ENCODE measurements around the gene CKS2.

The CKS2 gene

DNA sequence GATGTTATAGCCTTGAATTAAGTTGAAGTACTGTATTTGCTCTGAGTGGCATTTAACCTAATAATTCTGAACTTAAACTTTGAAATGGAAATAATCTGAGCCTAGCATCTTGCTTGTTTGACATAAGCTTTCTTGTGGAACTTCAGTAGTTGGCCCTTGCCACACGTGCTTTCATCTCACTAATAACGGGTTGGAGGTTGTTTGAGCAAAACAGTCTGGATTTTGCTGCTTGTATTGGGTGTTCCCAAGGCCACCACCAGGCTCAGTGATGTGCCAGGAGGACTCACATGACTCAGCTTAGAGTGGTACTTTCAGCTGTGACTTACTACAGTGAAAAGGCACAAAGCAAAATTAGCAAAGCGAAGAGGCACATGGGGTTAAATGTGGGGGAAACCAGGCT is 43.0 kb downstream of the CKS2 start:
- H3K4me3 ChIP-seq (ENCODE audit: insufficient read depth, low read length, poor library complexity, severe bottlenecking): no peak overlapping the region
- TF ChIP-seq EZH2phosphoT487 (conservative IDR thresholded peaks at IDR 0.05; ENCODE audit: low read length) (no peak), CTCF (IDR thresholded peaks at IDR 0.05; ENCODE audit: insufficient read depth, low read length, poor library complexity, severe bottlenecking) (no peak)
- H2AFZ ChIP-seq (ENCODE audit: low read depth, low read length, severe bottlenecking): no peak overlapping the region
- H3K79me2 ChIP-seq (ENCODE audit: insufficient read depth, low read length): no peaks in the 10 kb centered on the region
- no peak overlapping the region for H3K4me2 ChIP-seq (ENCODE audit: low read depth, low read length, poor library complexity, severe bottlenecking)
- H3F3A ChIP-seq (ENCODE audit: insufficient read depth): no peaks in the 10 kb centered on the region
- no peak overlapping the region for H3K27ac ChIP-seq (ENCODE audit: low read depth, low read length)
- no peaks in the 10 kb centered on the region for H3K27me3 ChIP-seq (ENCODE audit: low read length)
- no peaks in the 10 kb centered on the region for H4K20me1 ChIP-seq (ENCODE audit: low read depth, low read length)
- H3K9me3 ChIP-seq (ENCODE audit: insufficient read depth, low read length): no peaks in the 10 kb centered on the region
- no peak overlapping the region for H3K9ac ChIP-seq (ENCODE audit: low read length)
- H3K9me2 ChIP-seq (replicated peaks; ENCODE audit: insufficient read depth, low read length): no peaks in the 10 kb centered on the region
- peaks cover 16% of the 10 kb centered on the region for H3K36me3 ChIP-seq (ENCODE audit: low read length)

GRCh38 chr9:89354471-89354870 is 43.5 kb downstream of the CKS2 start:
- no peak overlapping the region for H3K4me3 ChIP-seq (ENCODE audit: insufficient read depth, low read length, poor library complexity, severe bottlenecking)
- no peaks in the 10 kb centered on the region for H4K20me1 ChIP-seq (ENCODE audit: low read depth, low read length)
- TF ChIP-seq EZH2phosphoT487 (conservative IDR thresholded peaks at IDR 0.05; ENCODE audit: low read length) (no peak), CTCF (IDR thresholded peaks at IDR 0.05; ENCODE audit: insufficient read depth, low read length, poor library complexity, severe bottlenecking) (no peak)
- no peaks in the 10 kb centered on the region for H3K27me3 ChIP-seq (ENCODE audit: low read length)
- H3K27ac ChIP-seq (ENCODE audit: low read depth, low read length): no peak overlapping the region
- no peak overlapping the region for H3K9ac ChIP-seq (ENCODE audit: low read length)
- no peaks in the 10 kb centered on the region for H3F3A ChIP-seq (ENCODE audit: insufficient read depth)
- H2AFZ ChIP-seq (ENCODE audit: low read depth, low read length, severe bottlenecking): no peak overlapping the region
- no peak overlapping the region for H3K4me2 ChIP-seq (ENCODE audit: low read depth, low read length, poor library complexity, severe bottlenecking)
- H3K9me3 ChIP-seq (ENCODE audit: insufficient read depth, low read length): no peaks in the 10 kb centered on the region
- H3K36me3 ChIP-seq (ENCODE audit: low read length): peaks cover 16% of the 10 kb centered on the region
- no peaks in the 10 kb centered on the region for H3K79me2 ChIP-seq (ENCODE audit: insufficient read depth, low read length)
- no peaks in the 10 kb centered on the region for H3K9me2 ChIP-seq (replicated peaks; ENCODE audit: insufficient read depth, low read length)

- Histone ChIP-seq H3K36me3 (ENCODE audit: low read length) (peaks cover 20% of the 10 kb centered on the region), H3K4me3 (ENCODE audit: insufficient read depth, low read length, poor library complexity, severe bottlenecking) (no peak overlapping the region), H2AFZ (ENCODE audit: low read depth, low read length, severe bottlenecking) (no peak overlapping the region), H3K4me2 (ENCODE audit: low read depth, low read length, poor library complexity, severe bottlenecking) (no peak overlapping the region), H3K27me3 (ENCODE audit: low read length) (no peaks in the 10 kb centered on the region), H3K27ac (ENCODE audit: low read depth, low read length) (no peak overlapping the region), H3K9me2 (replicated peaks; ENCODE audit: insufficient read depth, low read length) (no peaks in the 10 kb centered on the region), H3K79me2 (ENCODE audit: insufficient read depth, low read length) (no peaks in the 10 kb centered on the region), H3F3A (ENCODE audit: insufficient read depth) (no peaks in the 10 kb centered on the region), H3K9ac (ENCODE audit: low read length) (no peak overlapping the region), H4K20me1 (ENCODE audit: low read depth, low read length) (no peaks in the 10 kb centered on the region), H3K9me3 (ENCODE audit: insufficient read depth, low read length) (no peaks in the 10 kb centered on the region)
- no peak for TF ChIP-seq CTCF (IDR thresholded peaks at IDR 0.05; ENCODE audit: insufficient read depth, low read length, poor library complexity, severe bottlenecking)
- no peak for TF ChIP-seq EZH2phosphoT487 (conservative IDR thresholded peaks at IDR 0.05; ENCODE audit: low read length)
Measured at GRCh38 chr9:89356782-89357181, 45.8 kb downstream of the CKS2 start.

All from SU-DHL-6 (cell line).